ENCODE results near the gene RUNX1. TPM values are rescaled to one million over a fixed set of nuclear protein-coding genes. Genes with fewer than 3 reads are reported as not detected.

RUNX1 gene
- total and polyA plus RNA-seq, 2 experiments from 2014 or later, result 0.12 TPM; not detected in 1

GRCh38 chr21:34764715-34765284, 284.3 kb downstream of the RUNX1 start:
- no peak for DNase-seq (ENCODE audit: low read depth in 1 of 2, low spot score in 1 of 2)
- no peak overlapping the region for H3K27ac ChIP-seq
- no peaks in the 10 kb centered on the region for H3K9me3 ChIP-seq (ENCODE audit: low read depth)
- TF ChIP-seq CTCF (IDR thresholded peaks at IDR 0.05; ENCODE audit: low read depth, low read length), result no peak
- no peaks in the 10 kb centered on the region for H3K27me3 ChIP-seq
- no peaks in the 10 kb centered on the region for H3K4me1 ChIP-seq (ENCODE audit: low read depth)
- no peaks in the 10 kb centered on the region for H3K36me3 ChIP-seq
- no peak overlapping the region for H3K4me3 ChIP-seq

DNA sequence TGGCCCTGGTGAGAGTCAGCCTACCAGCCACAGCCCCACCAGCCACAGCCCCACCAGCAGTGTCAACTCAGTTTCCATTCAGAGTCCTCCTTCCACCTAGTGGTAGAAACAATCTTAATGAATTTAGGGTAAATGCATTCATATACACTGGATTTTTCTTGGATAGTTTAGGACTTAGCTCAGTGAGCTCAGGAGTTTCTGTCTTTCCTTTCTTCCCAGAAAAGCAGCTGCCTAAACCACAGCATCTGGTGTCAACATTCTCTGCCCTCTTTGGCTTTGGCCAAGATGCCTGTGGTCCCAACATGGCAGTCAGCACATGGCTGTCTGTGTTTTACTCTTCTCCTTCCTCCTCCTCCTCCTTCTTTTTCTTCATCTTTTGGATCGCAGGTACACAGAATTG, 286.3 kb downstream of the RUNX1 start:
- no peaks in the 10 kb centered on the region for H3K27me3 ChIP-seq
- TF ChIP-seq CTCF (IDR thresholded peaks at IDR 0.05; ENCODE audit: low read depth, low read length), result no peak
- DNase-seq (ENCODE audit: low read depth in 1 of 2, low spot score in 1 of 2), result peak in 1 of 2 donors; percentile 47
- no peaks in the 10 kb centered on the region for H3K9me3 ChIP-seq (ENCODE audit: low read depth)
- no peak overlapping the region for H3K27ac ChIP-seq
- H3K4me1 ChIP-seq (ENCODE audit: low read depth), result no peaks in the 10 kb centered on the region
- H3K4me3 ChIP-seq, result no peak overlapping the region
- H3K36me3 ChIP-seq, result no peaks in the 10 kb centered on the region

DNA sequence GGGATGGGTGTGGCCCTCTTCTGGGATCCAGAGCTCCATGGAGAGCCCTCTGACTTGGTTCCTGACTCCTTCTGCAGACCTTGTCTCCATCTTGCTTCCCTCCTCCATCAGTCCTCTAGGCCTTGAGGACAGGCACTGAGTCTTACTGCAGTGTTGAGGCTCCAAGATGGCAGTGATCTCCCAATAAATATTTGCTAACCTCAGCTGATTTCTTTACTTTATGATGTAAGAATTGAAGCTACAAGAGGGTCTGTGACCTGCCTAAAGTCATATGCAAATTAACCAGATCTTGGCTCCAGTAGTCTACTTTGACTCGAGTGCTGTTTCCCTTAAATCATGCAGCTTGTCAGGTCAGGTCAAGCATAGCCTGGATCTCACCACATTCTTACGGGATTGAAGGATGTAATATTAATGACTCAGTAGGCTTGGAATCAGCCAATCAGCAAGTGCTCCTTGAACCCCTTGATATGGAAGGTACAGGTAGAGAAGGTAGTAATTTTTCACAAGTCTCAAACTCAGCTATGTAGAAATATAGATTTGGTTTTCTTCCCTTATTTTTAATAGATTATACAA, 287.3 kb downstream of the RUNX1 start:
- Histone ChIP-seq H3K27me3 (no peaks in the 10 kb centered on the region), H3K27ac (no peak overlapping the region), H3K4me3 (no peak overlapping the region), H3K4me1 (ENCODE audit: low read depth) (no peaks in the 10 kb centered on the region), H3K9me3 (ENCODE audit: low read depth) (no peaks in the 10 kb centered on the region), H3K36me3 (no peaks in the 10 kb centered on the region)
- TF ChIP-seq CTCF (IDR thresholded peaks at IDR 0.05; ENCODE audit: low read depth, low read length), result no peak
- DNase-seq (ENCODE audit: low read depth in 1 of 2, low spot score in 1 of 2), result no peak

DNA sequence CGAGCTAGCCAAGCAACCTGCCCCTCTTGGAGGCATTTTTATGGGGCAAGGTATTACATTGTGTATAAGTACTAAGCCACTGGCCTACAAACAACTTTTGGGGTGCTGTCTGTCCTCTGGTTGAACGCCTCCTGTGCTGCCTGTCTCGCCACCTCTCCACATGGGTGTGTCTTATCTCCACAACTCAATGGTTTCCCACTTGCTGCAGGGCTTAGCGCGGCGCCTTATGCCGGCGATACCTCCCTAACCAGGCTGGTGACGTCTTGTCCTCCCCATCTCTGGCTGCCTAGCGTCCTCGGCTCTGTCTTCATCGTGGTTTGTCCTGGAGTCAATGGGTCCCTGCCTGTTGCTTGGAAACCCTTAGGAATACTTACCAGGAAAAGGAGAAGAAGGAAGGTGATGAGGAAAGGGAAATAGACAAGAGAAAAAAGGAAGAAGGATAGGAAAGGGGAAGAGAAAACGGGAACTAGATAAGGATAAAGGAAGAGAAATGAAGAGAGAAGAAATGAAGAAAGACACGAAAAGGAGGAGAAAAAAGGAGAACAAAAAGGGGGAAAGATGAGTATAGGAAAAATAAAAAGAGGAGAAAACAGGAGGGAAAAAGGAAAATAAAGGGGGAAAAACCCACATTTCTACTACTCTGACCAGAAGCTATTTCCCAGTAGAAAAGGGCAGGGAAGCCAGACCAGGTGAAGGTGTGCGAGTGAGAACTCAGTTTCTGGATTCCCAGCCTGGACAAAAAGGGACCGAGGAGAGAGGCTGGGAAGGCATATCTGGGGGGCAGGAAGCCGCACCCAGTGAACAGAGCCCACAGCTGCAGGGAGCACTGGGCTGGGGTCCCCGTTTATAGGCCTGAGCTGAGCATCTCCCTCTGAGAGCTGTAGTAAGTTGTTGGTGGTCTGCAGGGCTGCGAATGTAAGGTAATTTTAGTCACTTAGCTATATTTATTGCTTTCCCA, 294.1 kb downstream of the RUNX1 start:
- no peak for TF ChIP-seq CTCF (IDR thresholded peaks at IDR 0.05; ENCODE audit: low read depth, low read length)
- DNase-seq (ENCODE audit: low read depth in 1 of 2, low spot score in 1 of 2), result no peak
- Histone ChIP-seq H3K27me3 (peaks cover 36% of the 10 kb centered on the region), H3K9me3 (ENCODE audit: low read depth) (no peaks in the 10 kb centered on the region), H3K4me3 (no peak overlapping the region), H3K27ac (no peak overlapping the region), H3K4me1 (ENCODE audit: low read depth) (no peaks in the 10 kb centered on the region), H3K36me3 (no peaks in the 10 kb centered on the region)

GRCh38 chr21:34748862-34749261, 300.2 kb downstream of the RUNX1 start:
- TF ChIP-seq CTCF (IDR thresholded peaks at IDR 0.05; ENCODE audit: low read depth, low read length), result no peak
- Histone ChIP-seq H3K4me1 (ENCODE audit: low read depth) (no peaks in the 10 kb centered on the region), H3K36me3 (no peaks in the 10 kb centered on the region), H3K27me3 (peaks cover 21% of the 10 kb centered on the region), H3K4me3 (no peak overlapping the region), H3K27ac (no peak overlapping the region), H3K9me3 (ENCODE audit: low read depth) (no peaks in the 10 kb centered on the region)
- DNase-seq (ENCODE audit: low read depth in 1 of 2, low spot score in 1 of 2), result no peak

Measured in cardiac muscle cell (in vitro differentiated cells and primary cell).